Gastrocnemius medialis (tissue), 4 donors: ENCODE measurements around the gene COL4A1.

Experiments
- CTCF ChIP-seq, 5 experiments: fragments of 450-650 bp in 3 of 5; fragments of 200-600 bp in 2 of 5; sonication (generic) in 2 of 5; IDR thresholded peaks in 4 of 5; conservative IDR thresholded peaks in 1 of 5; 1 replicate in 4 of 5; 2 replicates in 1 of 5; pipeline ENCODE4 v1.5.1; 2016 to 2019; ENCODE audit warnings: antibody characterized with exemption in 5 of 5, mild to moderate bottlenecking in 3 of 5, moderate library complexity in 3 of 5
- POLR2A ChIP-seq, 2 donors: fragments of 450-650 bp; IDR thresholded peaks; one replicate each; pipeline ENCODE4 v1.6.1; 2017; ENCODE audit warnings: antibody characterized with exemption in 2 of 2, mild to moderate bottlenecking in 2 of 2, moderate library complexity in 2 of 2

- TF ChIP-seq POLR2A (IDR thresholded peaks at IDR 0.05): no peak
- TF ChIP-seq CTCF (IDR thresholded peaks at IDR 0.05 in 4 of 5, conservative IDR thresholded peaks at IDR 0.05 in 1 of 5): no peak
Measured at GRCh38 chr13:110136660-110137585, 170.0 kb downstream of the COL4A1 start.
